IMR-90 (cell line): ENCODE data around the gene ZNF654. TPM values are rescaled to one million over a fixed set of nuclear protein-coding genes. Genes with fewer than 3 reads are reported as not detected.

Source experiments
- ATAC-seq: fragments of 200-7000 bp; cut with Tn5 transposase; 2 replicates; pipeline ENCODE4 v1.9.1; 2020; ENCODE audit warnings: low read depth, mild to moderate bottlenecking, moderate library complexity
- BruUV-seq: library from RNA; stranded (reverse); fragments of 400-500 nt; replicated peaks from 2 replicates; lab custom pipeline; 2021; lab: Mats Ljungman, UMichigan
- CTCF ChIA-PET: fragments of 300-600 bp; formaldehyde crosslinking; extraction: SDS; loops from one replicate; lab custom pipeline; 2021; ENCODE audit warnings: antibody characterized with exemption; lab: Yijun Ruan, JAX
- POLR2A ChIA-PET: fragments of 300-600 bp; sonication (Branson Sonifier 250); formaldehyde crosslinking; loops from one replicate; lab custom pipeline; 2022; ENCODE audit warnings: antibody characterized with exemption; ENCODE audit not compliant: unreplicated experiment; lab: Charles Lee
- DNase-seq: peaks from one replicate; pipeline ENCODE4 v3.0.0; 2013
- H2AFZ ChIP-seq: replicated peaks from 2 replicates; pipeline ENCODE3; 2013; ENCODE audit warnings: low read length, mild to moderate bottlenecking; ENCODE audit not compliant: poor library complexity
- H2AK5ac ChIP-seq: 2 replicates; pipeline ENCODE4 v1.6.1; 2013; ENCODE audit warnings: low read depth, low read length, inconsistent platforms
- H2AK9ac ChIP-seq: replicated peaks from 2 replicates; pipeline ENCODE3; 2013; ENCODE audit warnings: mild to moderate bottlenecking, low read depth, low read length, moderate library complexity; ENCODE audit not compliant: poor library complexity
- H2BK120ac ChIP-seq: 2 replicates; pipeline ENCODE4 v1.6.1; 2013; ENCODE audit warnings: low read depth, low read length, inconsistent platforms
- H2BK15ac ChIP-seq: 3 replicates; pipeline ENCODE4 v1.6.1; 2013; ENCODE audit warnings: low read depth, low read length, inconsistent platforms
- H2BK20ac ChIP-seq: 2 replicates; pipeline ENCODE4 v1.6.1; 2013; ENCODE audit warnings: low read depth, mild to moderate bottlenecking, inconsistent platforms, low read length, moderate library complexity
- H2BK5ac ChIP-seq: 2 replicates; pipeline ENCODE4 v1.6.1; 2013; ENCODE audit warnings: mild to moderate bottlenecking, low read depth, low read length, inconsistent platforms; ENCODE audit not compliant: poor library complexity, severe bottlenecking
- H3K14ac ChIP-seq: replicated peaks from 2 replicates; pipeline ENCODE4 v1.6.1; 2013; ENCODE audit warnings: low read depth, low read length, inconsistent platforms
- H3K18ac ChIP-seq: 2 replicates; pipeline ENCODE4 v1.6.1; 2013; ENCODE audit warnings: low read depth, low read length, control low read depth
- H3K23ac ChIP-seq: 2 replicates; pipeline ENCODE4 v1.6.1; 2013; ENCODE audit warnings: low read depth, low read length, inconsistent platforms
- H3K27ac ChIP-seq: 2 replicates; pipeline ENCODE4 v1.5.1; 2013; ENCODE audit warnings: mild to moderate bottlenecking, control low read depth, low read length; ENCODE audit not compliant: insufficient read depth
- H3K27me3 ChIP-seq: 2 replicates; pipeline ENCODE4 v1.6.1; 2013; ENCODE audit warnings: low read length; ENCODE audit not compliant: control insufficient read depth, insufficient read depth
- H3K36me3 ChIP-seq: 2 replicates; pipeline ENCODE4 v1.6.1; 2013; ENCODE audit warnings: low read length, mixed read lengths; ENCODE audit not compliant: control insufficient read depth, insufficient read depth
- H3K4ac ChIP-seq: 2 replicates; pipeline ENCODE4 v1.6.1; 2013; ENCODE audit warnings: low read depth, low read length, inconsistent platforms
- H3K4me1 ChIP-seq: 2 replicates; pipeline ENCODE4 v1.6.1; 2013; ENCODE audit warnings: low read length, mixed read lengths; ENCODE audit not compliant: control insufficient read depth, insufficient read depth
- H3K4me2 ChIP-seq: 2 replicates; pipeline ENCODE4 v1.6.1; 2013; ENCODE audit warnings: low read depth, mild to moderate bottlenecking, control low read depth, low read length, moderate library complexity
- H3K4me3 ChIP-seq: 2 replicates; pipeline ENCODE4 v1.5.1; 2013; ENCODE audit warnings: low read depth, mild to moderate bottlenecking, control low read depth, low read length, moderate library complexity; ENCODE audit not compliant: insufficient read depth
- H3K56ac ChIP-seq: 2 replicates; pipeline ENCODE4 v1.6.1; 2013; ENCODE audit warnings: low read length, inconsistent platforms; ENCODE audit not compliant: insufficient read depth; ENCODE audit errors: extremely low read depth
- H3K79me1 ChIP-seq, 2 experiments: 2 replicates each; pipeline ENCODE4 v1.6.1; 2013; ENCODE audit warnings: low read length in 2 of 2, inconsistent platforms in 1 of 2, low read depth in 1 of 2
- H3K9ac ChIP-seq: 2 replicates; pipeline ENCODE4 v1.6.1; 2013; ENCODE audit warnings: low read depth, low read length, control low read depth
- H3K9me1 ChIP-seq: 2 replicates; pipeline ENCODE4 v1.6.1; 2013; ENCODE audit warnings: low read length, inconsistent platforms; ENCODE audit not compliant: insufficient read depth
- H3K9me3 ChIP-seq: 2 replicates; pipeline ENCODE4 v1.6.1; 2013; ENCODE audit warnings: low read length; ENCODE audit not compliant: control insufficient read depth, insufficient read depth
- H4K20me1 ChIP-seq: 2 replicates; pipeline ENCODE4 v1.6.1; 2013; ENCODE audit warnings: low read length, inconsistent platforms; ENCODE audit not compliant: insufficient read depth
- H4K5ac ChIP-seq: 2 replicates; pipeline ENCODE4 v1.6.1; 2013; ENCODE audit warnings: mild to moderate bottlenecking, low read depth, low read length, control low read depth
- H4K8ac ChIP-seq, 2 experiments: 2 replicates each; pipeline ENCODE4 v1.6.1; 2013; ENCODE audit warnings: low read depth in 2 of 2, low read length in 2 of 2, control low read depth in 1 of 2, inconsistent platforms in 1 of 2
- H4K91ac ChIP-seq: 2 replicates; pipeline ENCODE4 v1.6.1; 2013; ENCODE audit warnings: low read depth, low read length, inconsistent platforms; ENCODE audit not compliant: insufficient read depth
- BHLHE40 ChIP-seq: fragments of 150-350 bp; IDR thresholded peaks from 2 replicates; pipeline ENCODE4 v1.6.1; 2016; ENCODE audit warnings: mild to moderate bottlenecking, low read depth, low read length
- CEBPB ChIP-seq: IDR thresholded peaks from 2 replicates; pipeline ENCODE4 v1.6.1; 2012; ENCODE audit warnings: low read depth, low read length, improper control_type of control experiment
- CHD1 ChIP-seq: IDR thresholded peaks from 2 replicates; pipeline ENCODE4 v1.6.1; 2012; ENCODE audit warnings: low read depth, low read length, improper control_type of control experiment
- CTCF ChIP-seq: conservative IDR thresholded peaks from 2 replicates; pipeline ENCODE4 v1.5.1; 2012; ENCODE audit warnings: mild to moderate bottlenecking, low read depth, low read length, improper control_type of control experiment
- ELK1 ChIP-seq: fragments of 150-350 bp; IDR thresholded peaks from 2 replicates; pipeline ENCODE4 v1.6.1; 2016; ENCODE audit warnings: low read depth, mild to moderate bottlenecking, low read length, moderate library complexity, borderline replicate concordance
- FOS ChIP-seq: fragments of 150-350 bp; IDR thresholded peaks from 2 replicates; pipeline ENCODE4 v1.6.1; 2016; ENCODE audit warnings: low read depth, low read length
- MAFK ChIP-seq: IDR thresholded peaks from 2 replicates; pipeline ENCODE4 v1.6.1; 2012; ENCODE audit warnings: low read depth, low read length, improper control_type of control experiment
- MAZ ChIP-seq: IDR thresholded peaks from 2 replicates; pipeline ENCODE4 v1.6.1; 2012; ENCODE audit warnings: low read depth, mild to moderate bottlenecking, low read length, improper control_type of control experiment, moderate library complexity, borderline replicate concordance
- MXI1 ChIP-seq: IDR thresholded peaks from 2 replicates; pipeline ENCODE4 v1.6.1; 2012; ENCODE audit warnings: low read depth, mild to moderate bottlenecking, low read length, moderate library complexity, borderline replicate concordance
- NFE2L2 ChIP-seq: fragments of 150-350 bp; IDR thresholded peaks from 2 replicates; pipeline ENCODE4 v1.6.1; 2016; ENCODE audit warnings: low read depth, mild to moderate bottlenecking, low read length
- POLR2A ChIP-seq: IDR thresholded peaks from 2 replicates; pipeline ENCODE4 v1.6.1; 2012; ENCODE audit warnings: mild to moderate bottlenecking, low read depth, low read length
- RAD21 ChIP-seq: IDR thresholded peaks from 2 replicates; pipeline ENCODE4 v1.6.1; 2012; ENCODE audit warnings: low read length, improper control_type of control experiment
- RCOR1 ChIP-seq: IDR thresholded peaks from 2 replicates; pipeline ENCODE4 v1.6.1; 2012; ENCODE audit warnings: mild to moderate bottlenecking, low read length, improper control_type of control experiment; ENCODE audit not compliant: insufficient replicate concordance
- RFX5 ChIP-seq: IDR thresholded peaks from 2 replicates; pipeline ENCODE4 v1.8.0; 2012; ENCODE audit warnings: low read depth, mild to moderate bottlenecking, low read length, moderate library complexity
- SMC3 ChIP-seq: fragments of 150-350 bp; IDR thresholded peaks from 2 replicates; pipeline ENCODE4 v1.6.1; 2016; ENCODE audit warnings: low read depth, mild to moderate bottlenecking, antibody characterized with exemption, low read length, moderate library complexity
- USF2 ChIP-seq: fragments of 150-350 bp; IDR thresholded peaks from 2 replicates; pipeline ENCODE4 v1.6.1; 2017; ENCODE audit warnings: mild to moderate bottlenecking, antibody characterized with exemption, low read length, low read depth
- WGBS, 2 experiments: methylation state at CpG; one replicate each; pipeline versions ENCODE4 v1.1.5 to v1.1.7; 2013; ENCODE audit warnings: missing lambda C conversion rate in 2 of 2; ENCODE audit not compliant: insufficient read length in 1 of 2; ENCODE audit errors: extremely low coverage in 2 of 2; 5-methylcytosine and 5-hydroxymethylcytosine counted together
- dilution Hi-C: fragments of 300-500 bp; cut with HindIII; formaldehyde crosslinking; loops from one replicate; pipeline ENCODE4 v1.14.3; 2018; ENCODE audit warnings: low sequenced_read_pairs; ENCODE audit not compliant: unreplicated experiment
- in situ Hi-C: fragments of 300-500 bp; cut with MboI; formaldehyde crosslinking; loops from 3 replicates; pipeline ENCODE4 v1.14.3; 2019; ENCODE audit warnings: low sequenced_read_pairs, inconsistent platforms, mixed read lengths
- intact Hi-C: fragments of 100-400 bp; cut with micrococcal nuclease; formaldehyde crosslinking; loops from 2 replicates; pipeline ENCODE4 v1.10.0; 2022
- polyA plus RNA-seq, 3 experiments: library from polyadenylated mRNA; depleted of rRNA; stranded (reverse); fragments of >200 nt; gene quantifications; 2 replicates each; pipeline ENCODE4 v1.2.3, GENCODE V29; 2012; ENCODE audit warnings: low replicate concordance in 1 of 3
- total RNA-seq: library from RNA; depleted of rRNA; stranded (reverse); fragments of >200 nt; gene quantifications from 2 replicates; pipeline ENCODE4 v1.2.3, GENCODE V29; 2012

Gene ZNF654
- total and polyA plus RNA-seq, 2 of the 4 experiments (the other 2 are of a cell fraction), result 3.3 to 11.5 TPM

GRCh38 chr3:88133711-88134263 lies 74.7 kb downstream of the ZNF654 start:
- Histone ChIP-seq H3K23ac (no peak overlapping the region), H3K4me3 (no peak overlapping the region), H2AFZ (no peak overlapping the region), H3K9me3 (no peaks in the 10 kb centered on the region), H2AK5ac (no peak overlapping the region), H3K56ac (no peak overlapping the region), H3K27ac (no peak overlapping the region), H3K9me1 (no peaks in the 10 kb centered on the region), H3K14ac (no peak overlapping the region), H2BK15ac (no peak overlapping the region), H3K4me2 (peak overlapping the region; percentile 60; the same call in 1 of the 2 replicates), H3K9ac (no peak overlapping the region), H2BK5ac (no peak overlapping the region), H3K79me1 (peaks cover 0 to 9% of the 10 kb centered on the region in 2 experiments; a peak in 2 of 4 replicates), H4K20me1 (no peaks in the 10 kb centered on the region), H3K4me1 (peaks cover 4% of the 10 kb centered on the region), H3K36me3 (peaks cover 6% of the 10 kb centered on the region), H2BK120ac (no peak overlapping the region), H3K4ac (no peak overlapping the region), H4K5ac (no peak overlapping the region), H4K8ac (no peak overlapping the region), H3K27me3 (no peaks in the 10 kb centered on the region), H4K91ac (no peak overlapping the region), H3K18ac (no peak overlapping the region), H2BK20ac (no peak overlapping the region), H2AK9ac (no peak overlapping the region)
- BruUV-seq, result no TSS peak
- in situ Hi-C loops, result loop anchor here (25.0 kb wide), 1 partner anchor 1146 kb away; the partner anchor contains the start of gene VGLL3
- DNase-seq (no peak), ATAC-seq (no peak)
- dilution Hi-C loops, result no loop called here
- POLR2A ChIA-PET, result no interaction called here
- CTCF ChIA-PET, result no interaction called here
- intact Hi-C loops, result no loop called here
- no CpG with 5 or more reads among the region's 1 CpG for WGBS, 2 experiments
- TF ChIP-seq FOS, result no peak
- no peak for TF ChIP-seq NFE2L2
- TF ChIP-seq RCOR1, result no peak
- no peak for TF ChIP-seq CEBPB
- TF ChIP-seq USF2, result no peak
- TF ChIP-seq CHD1, result no peak
- TF ChIP-seq RAD21, result no peak
- TF ChIP-seq POLR2A, result no peak
- TF ChIP-seq SMC3, result no peak
- no peak for TF ChIP-seq RFX5
- TF ChIP-seq MAFK, result no peak
- TF ChIP-seq BHLHE40, result no peak
- TF ChIP-seq MXI1, result no peak
- no peak for TF ChIP-seq CTCF
- no peak for TF ChIP-seq MAZ
- no peak for TF ChIP-seq ELK1
